ENCODE measurements around the gene ITPRIPL2.

DNA sequence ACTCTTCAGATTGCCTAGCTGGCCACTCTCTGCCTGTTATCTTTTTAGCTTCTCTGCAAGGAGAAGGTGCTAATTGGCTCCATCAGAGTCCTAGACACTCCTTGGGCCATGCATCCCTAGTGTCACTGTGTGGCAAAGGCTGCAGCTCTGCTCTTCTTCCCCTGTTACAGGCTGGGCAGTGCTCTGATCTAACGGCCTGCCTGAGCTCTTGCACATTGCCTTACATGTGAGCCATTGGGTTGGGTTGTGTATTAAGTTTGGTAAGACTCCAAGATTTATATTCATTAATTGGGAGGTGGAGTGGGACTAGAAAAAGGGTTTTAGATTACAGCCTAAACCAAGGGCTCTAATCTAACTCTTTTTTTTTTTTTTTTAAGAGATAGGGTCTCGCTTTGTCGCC lies 31.2 kb downstream of the ITPRIPL2 start:
- TF ChIP-seq POLR2A (IDR thresholded peaks at IDR 0.05; ENCODE audit: low read depth, low read length): no peak
- TF ChIP-seq POLR2AphosphoS5 (IDR thresholded peaks at IDR 0.05; ENCODE audit: low read depth, low read length): no peak
- TF ChIP-seq TAF1 (IDR thresholded peaks at IDR 0.05; ENCODE audit: low read depth, low read length): no peak
- TF ChIP-seq SPI1 (IDR thresholded peaks at IDR 0.05; ENCODE audit: low read depth, low read length): no peak
- TF ChIP-seq POU2F2 (IDR thresholded peaks at IDR 0.05; ENCODE audit: low read depth, low read length): no peak

Measured in GM12891 (cell line).